WTC11 (cell line): ENCODE data around the gene NTRK2.

Experiments used
- ATF6 ChIP-seq: sonication (generic); formaldehyde crosslinking; IDR thresholded peaks from 2 replicates; pipeline ENCODE4 v1.8.1; 2023; ENCODE audit warnings: mild to moderate bottlenecking, missing genetic modification reagents
- CREB1 ChIP-seq: sonication (generic); formaldehyde crosslinking; IDR thresholded peaks from 2 replicates; pipeline ENCODE4 v1.8.0; 2023; ENCODE audit warnings: mild to moderate bottlenecking, missing genetic modification reagents
- CTCF ChIP-seq: fragments of 200-600 bp; IDR thresholded peaks from 2 replicates; pipeline ENCODE4 v1.8.0; 2022; ENCODE audit warnings: antibody characterized with exemption
- E2F4 ChIP-seq: sonication (generic); formaldehyde crosslinking; IDR thresholded peaks from 2 replicates; pipeline ENCODE4 v1.8.1; 2022; ENCODE audit warnings: low read depth, mild to moderate bottlenecking, moderate library complexity, missing genetic modification reagents, borderline replicate concordance
- E2F5 ChIP-seq: sonication (generic); formaldehyde crosslinking; IDR thresholded peaks from 2 replicates; pipeline ENCODE4 v1.8.1; 2022; ENCODE audit warnings: mild to moderate bottlenecking, moderate library complexity, missing genetic modification reagents
- FOXP1 ChIP-seq: sonication (generic); formaldehyde crosslinking; IDR thresholded peaks from 2 replicates; pipeline ENCODE4 v1.8.0; 2022; ENCODE audit warnings: missing genetic modification reagents, mild to moderate bottlenecking, moderate library complexity, borderline replicate concordance
- HMGXB4 ChIP-seq: sonication (generic); formaldehyde crosslinking; IDR thresholded peaks from 2 replicates; pipeline ENCODE4 v1.8.1; 2023; ENCODE audit warnings: mild to moderate bottlenecking, moderate library complexity, missing genetic modification reagents
- NFATC4 ChIP-seq: fragments of 250-450 bp; sonication (Bioruptor Pico); IDR thresholded peaks from 2 replicates; pipeline ENCODE4 v1.9.0; 2021; ENCODE audit warnings: mild to moderate bottlenecking
- SMAD3 ChIP-seq: sonication (generic); formaldehyde crosslinking; IDR thresholded peaks from 2 replicates; pipeline ENCODE4 v1.8.0; 2022; ENCODE audit warnings: missing genetic modification reagents, mild to moderate bottlenecking, borderline replicate concordance
- USF1 ChIP-seq: sonication (generic); formaldehyde crosslinking; IDR thresholded peaks from 2 replicates; pipeline ENCODE4 v1.8.0; 2022; ENCODE audit warnings: mild to moderate bottlenecking, missing genetic modification reagents
- USF2 ChIP-seq: sonication (generic); formaldehyde crosslinking; IDR thresholded peaks from 2 replicates; pipeline ENCODE4 v1.8.1; 2023; ENCODE audit warnings: mild to moderate bottlenecking, missing genetic modification reagents, moderate library complexity
- ZNF671 ChIP-seq: fragments of 250-450 bp; sonication (Bioruptor Pico); IDR thresholded peaks from 2 replicates; pipeline ENCODE4 v1.8.0; 2021; ENCODE audit warnings: mild to moderate bottlenecking

GRCh38 chr9:84875193-84875592 lies 205.7 kb downstream of the NTRK2 start:
- TF ChIP-seq CREB1 (CRISPR knock-in tag) (no peak), USF2 (no peak), CTCF (no peak), NFATC4 (CRISPR knock-in tag) (no peak), HMGXB4 (CRISPR knock-in tag) (no peak), ZNF671 (CRISPR knock-in tag) (no peak), E2F5 (no peak), ATF6 (CRISPR knock-in tag) (no peak), USF1 (CRISPR knock-in tag) (no peak), E2F4 (CRISPR knock-in tag) (no peak), FOXP1 (CRISPR knock-in tag) (no peak), SMAD3 (no peak)
